Measurements from ENCODE around the gene STRBP.

The STRBP gene

GRCh38 chr9:123261006-123261677 is 7.2 kb downstream of the STRBP start:
- H3K4me3 ChIP-seq (ENCODE audit: low read depth, low read length) = no peak overlapping the region
- TF ChIP-seq, protein P1, sequence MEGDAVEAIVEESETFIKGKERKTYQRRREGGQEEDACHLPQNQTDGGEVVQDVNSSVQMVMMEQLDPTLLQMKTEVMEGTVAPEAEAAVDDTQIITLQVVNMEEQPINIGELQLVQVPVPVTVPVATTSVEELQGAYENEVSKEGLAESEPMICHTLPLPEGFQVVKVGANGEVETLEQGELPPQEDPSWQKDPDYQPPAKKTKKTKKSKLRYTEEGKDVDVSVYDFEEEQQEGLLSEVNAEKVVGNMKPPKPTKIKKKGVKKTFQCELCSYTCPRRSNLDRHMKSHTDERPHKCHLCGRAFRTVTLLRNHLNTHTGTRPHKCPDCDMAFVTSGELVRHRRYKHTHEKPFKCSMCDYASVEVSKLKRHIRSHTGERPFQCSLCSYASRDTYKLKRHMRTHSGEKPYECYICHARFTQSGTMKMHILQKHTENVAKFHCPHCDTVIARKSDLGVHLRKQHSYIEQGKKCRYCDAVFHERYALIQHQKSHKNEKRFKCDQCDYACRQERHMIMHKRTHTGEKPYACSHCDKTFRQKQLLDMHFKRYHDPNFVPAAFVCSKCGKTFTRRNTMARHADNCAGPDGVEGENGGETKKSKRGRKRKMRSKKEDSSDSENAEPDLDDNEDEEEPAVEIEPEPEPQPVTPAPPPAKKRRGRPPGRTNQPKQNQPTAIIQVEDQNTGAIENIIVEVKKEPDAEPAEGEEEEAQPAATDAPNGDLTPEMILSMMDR (conservative IDR thresholded peaks at IDR 0.05; ENCODE audit: low read depth, low read length) = no peak
- DNase-seq (ENCODE audit: low read depth) = no peak

DNA sequence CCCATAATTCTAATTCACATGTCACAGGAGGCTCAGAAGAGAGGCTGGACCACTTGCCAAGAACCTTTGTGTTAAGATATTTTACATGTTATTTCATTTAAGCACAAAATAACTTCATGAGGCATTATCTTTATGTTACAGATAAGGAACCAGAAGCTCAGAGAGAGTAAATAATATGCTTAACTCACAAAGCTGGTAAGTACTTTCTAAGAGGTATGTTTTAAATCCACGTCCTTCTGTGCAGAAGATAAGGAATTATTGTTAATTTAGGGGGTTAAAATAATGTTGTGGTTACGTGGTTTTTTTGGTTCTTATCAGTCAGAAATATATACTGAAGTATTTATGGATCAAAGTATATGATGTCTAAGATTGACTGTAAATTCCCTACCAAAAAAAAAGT is 8.0 kb downstream of the STRBP start:
- TF ChIP-seq, protein P1 (conservative IDR thresholded peaks at IDR 0.05; ENCODE audit: low read depth, low read length) = no peak
- no peak overlapping the region for H3K4me3 ChIP-seq (ENCODE audit: low read depth, low read length)
- no peak for DNase-seq (ENCODE audit: low read depth)

DNA sequence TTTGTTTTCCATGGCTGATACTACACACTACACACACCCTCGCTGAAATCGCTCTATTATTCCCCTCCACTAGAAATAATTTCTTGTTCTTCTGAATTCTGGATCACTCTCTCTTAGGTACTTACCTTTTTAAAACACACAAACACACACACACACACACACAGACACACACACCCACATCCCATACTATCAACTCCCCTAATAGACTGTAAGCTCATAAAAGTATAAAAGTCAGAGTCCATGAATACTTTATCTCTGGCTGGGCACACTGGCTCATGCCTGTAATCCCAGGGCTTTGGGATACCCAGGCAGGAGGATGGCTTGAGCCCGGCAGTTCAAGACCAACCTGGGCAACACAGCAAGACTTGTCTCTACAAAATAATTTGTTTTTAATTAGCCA is 11.1 kb downstream of the STRBP start:
- H3K4me3 ChIP-seq (ENCODE audit: low read depth, low read length) = no peak overlapping the region
- DNase-seq (ENCODE audit: low read depth) = no peak
- TF ChIP-seq, protein P1 (conservative IDR thresholded peaks at IDR 0.05; ENCODE audit: low read depth, low read length) = no peak

DNA sequence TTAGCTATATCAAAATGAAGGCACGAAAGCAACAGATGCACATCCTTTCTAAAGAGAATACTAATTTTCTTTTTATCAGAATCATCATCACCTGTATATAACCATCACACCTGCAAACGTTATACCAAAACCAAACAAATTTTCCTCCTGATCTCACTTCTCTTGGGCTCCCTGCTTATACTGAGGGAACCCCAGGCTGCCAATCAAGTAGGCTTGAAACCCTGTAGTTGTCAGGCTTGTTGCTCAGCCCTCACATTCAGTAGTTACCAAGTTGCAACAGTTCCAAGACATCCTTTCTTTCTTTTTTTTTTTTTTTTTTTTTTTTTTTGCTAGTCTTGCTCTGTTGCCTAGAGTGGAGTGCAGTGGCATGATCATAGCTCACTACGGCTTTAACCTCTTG is 12.7 kb downstream of the STRBP start:
- TF ChIP-seq, protein P1 (conservative IDR thresholded peaks at IDR 0.05; ENCODE audit: low read depth, low read length) = no peak
- no peak overlapping the region for H3K4me3 ChIP-seq (ENCODE audit: low read depth, low read length)
- no peak for DNase-seq (ENCODE audit: low read depth)

GRCh38 chr9:123253204-123253603 is 15.2 kb downstream of the STRBP start:
- H3K4me3 ChIP-seq (ENCODE audit: low read depth, low read length) = no peak overlapping the region
- TF ChIP-seq, protein P1 (conservative IDR thresholded peaks at IDR 0.05; ENCODE audit: low read depth, low read length) = no peak
- no peak for DNase-seq (ENCODE audit: low read depth)

DNA sequence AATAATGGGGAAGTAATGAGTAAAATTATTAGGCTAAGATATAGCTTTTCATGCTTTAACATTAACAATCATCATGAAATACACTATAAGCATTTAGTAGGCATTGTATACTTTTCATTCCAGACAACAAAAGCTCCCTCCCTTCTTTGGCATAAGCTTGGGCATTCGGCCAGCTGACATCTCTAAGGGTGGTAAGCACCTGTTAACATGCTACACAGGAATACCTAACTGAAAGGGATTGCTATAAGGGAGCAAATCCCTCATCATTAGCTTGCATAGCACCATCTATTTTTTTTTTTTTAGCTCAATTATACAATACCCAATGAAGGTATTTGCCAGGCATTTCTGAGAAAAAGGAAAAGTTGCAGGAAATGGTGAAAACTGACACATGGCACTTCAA is 16.6 kb downstream of the STRBP start:
- DNase-seq (ENCODE audit: low read depth) = no peak
- TF ChIP-seq, protein P1 (conservative IDR thresholded peaks at IDR 0.05; ENCODE audit: low read depth, low read length) = no peak
- no peak overlapping the region for H3K4me3 ChIP-seq (ENCODE audit: low read depth, low read length)

DNA sequence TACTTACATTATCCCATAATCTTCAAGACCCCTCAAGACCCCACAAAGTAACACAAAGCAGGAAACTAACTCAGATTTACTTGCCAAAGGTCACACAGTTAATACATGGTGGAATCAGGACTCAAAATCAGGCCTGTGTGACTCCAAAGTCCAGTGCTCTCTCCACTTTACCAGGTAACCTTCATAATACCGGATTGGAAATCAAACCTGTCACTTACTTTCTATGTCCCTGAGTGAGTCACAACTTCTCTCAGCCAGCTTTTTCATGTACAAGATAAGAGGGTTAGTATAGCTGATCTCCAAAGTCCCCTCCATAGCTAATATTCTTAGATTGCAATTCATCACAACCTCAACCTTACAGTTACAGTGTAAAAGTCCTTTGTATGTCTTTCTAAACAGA is 17.1 kb downstream of the STRBP start:
- no peak overlapping the region for H3K4me3 ChIP-seq (ENCODE audit: low read depth, low read length)
- TF ChIP-seq, protein P1 (conservative IDR thresholded peaks at IDR 0.05; ENCODE audit: low read depth, low read length) = no peak
- DNase-seq (ENCODE audit: low read depth) = no peak
